Activated T-cell treated with anti-CD3 and anti-CD28 coated beads, Interleukin-2, amount 50 U/mL, for 4 hours (primary cell): Measurements from ENCODE around the gene MLXIPL. TPM values are rescaled to one million over a fixed set of nuclear protein-coding genes. Genes with fewer than 3 reads are reported as not detected.
A peak's percentile ranks its signal among the peaks of the same experiment; 100 is the strongest.
"Not testable (repeated sequence)": the region's sequence is repeated elsewhere in the genome, so short reads cannot be mapped to it uniquely, and the experiment has no call there.

ENCODE experiments used
- ATAC-seq, 2 donors: fragments of 200-7000 bp; cut with Tn5 transposase; one replicate each; pipeline ENCODE4 v1.10.0; 2021
- DNase-seq: peaks from one replicate; pipeline ENCODE4 v3.0.0-alpha.2; 2020
- H3K27me3 Mint-ChIP-seq: one replicate; pipeline ENCODE4 v1.8.0; 2021; ENCODE audit warnings: low read depth, mixed read lengths
- H3K36me3 Mint-ChIP-seq: one replicate; pipeline ENCODE4 v1.8.0; 2022; ENCODE audit warnings: mixed read lengths; ENCODE audit not compliant: insufficient read depth
- H3K4me1 Mint-ChIP-seq: one replicate; pipeline ENCODE4 v1.8.0; 2021; ENCODE audit warnings: low read depth, mixed read lengths
- H3K4me3 Mint-ChIP-seq: one replicate; pipeline ENCODE4 v1.8.0; 2021; ENCODE audit warnings: mild to moderate bottlenecking, moderate library complexity, mixed read lengths
- H3K9me3 Mint-ChIP-seq: one replicate; pipeline ENCODE4 v1.8.0; 2021; ENCODE audit warnings: mixed read lengths
- total RNA-seq, 3 donors: library from RNA; stranded (reverse); gene quantifications; one replicate each; pipeline ENCODE4 v1.2.1, GENCODE V29; 2021

Gene MLXIPL
- total RNA-seq, 3 donors from 2014 or later: 0.35 to 0.55 (median 0.43) TPM

DNA sequence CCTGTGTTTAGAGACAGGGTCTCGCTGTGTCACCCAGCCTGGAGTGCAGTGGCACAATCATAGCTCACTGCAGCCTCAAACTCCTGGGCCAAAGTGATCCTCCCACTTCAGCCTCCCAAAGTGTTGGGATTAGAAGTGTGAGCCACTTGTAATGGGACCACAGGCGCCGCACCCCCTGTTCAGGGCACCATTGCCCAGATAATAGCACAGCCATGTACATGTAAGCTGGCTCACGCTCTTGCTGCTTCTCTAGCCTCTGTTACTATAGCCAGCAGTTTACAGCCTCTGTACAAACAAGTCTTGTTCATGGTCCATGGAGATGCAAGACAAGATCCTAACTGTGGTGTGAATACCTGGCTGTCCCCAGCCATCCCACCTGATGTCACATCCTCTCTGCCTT lies 4.2 kb upstream of the MLXIPL start:
- Mint-ChIP-seq H3K36me3 (no peaks in the 10 kb centered on the region), H3K4me1 (peaks cover under 1% of the 10 kb centered on the region), H3K9me3 (no peaks in the 10 kb centered on the region), H3K27me3 (peaks cover 56% of the 10 kb centered on the region), H3K4me3 (no peak overlapping the region)
- DNase-seq (no peak), ATAC-seq (no peak)

DNA sequence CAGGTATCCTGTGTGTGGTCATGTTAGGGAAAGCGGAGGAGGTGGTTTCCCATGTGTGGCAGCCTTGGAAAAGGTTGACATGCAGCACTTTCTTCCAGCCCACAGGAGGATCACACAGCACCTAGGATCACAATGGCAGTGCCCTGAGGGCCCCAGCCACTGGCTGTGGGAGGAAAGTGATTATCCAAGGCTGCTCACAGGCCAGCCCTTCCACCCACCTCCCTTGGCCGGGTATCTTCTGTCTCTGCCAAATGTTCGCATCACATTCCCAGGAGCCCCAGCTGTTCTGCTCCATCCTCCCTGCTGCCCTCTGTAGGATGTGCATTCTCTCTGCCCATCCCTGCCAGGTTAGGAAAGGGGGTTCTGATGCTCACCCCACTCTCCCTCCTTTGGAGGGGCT lies 2.5 kb upstream of the MLXIPL start:
- Mint-ChIP-seq H3K9me3 (no peaks in the 10 kb centered on the region), H3K27me3 (peaks cover 60% of the 10 kb centered on the region), H3K4me1 (peaks cover 5% of the 10 kb centered on the region), H3K4me3 (no peak overlapping the region), H3K36me3 (no peaks in the 10 kb centered on the region)
- DNase-seq (no peak), ATAC-seq (no peak)

DNA sequence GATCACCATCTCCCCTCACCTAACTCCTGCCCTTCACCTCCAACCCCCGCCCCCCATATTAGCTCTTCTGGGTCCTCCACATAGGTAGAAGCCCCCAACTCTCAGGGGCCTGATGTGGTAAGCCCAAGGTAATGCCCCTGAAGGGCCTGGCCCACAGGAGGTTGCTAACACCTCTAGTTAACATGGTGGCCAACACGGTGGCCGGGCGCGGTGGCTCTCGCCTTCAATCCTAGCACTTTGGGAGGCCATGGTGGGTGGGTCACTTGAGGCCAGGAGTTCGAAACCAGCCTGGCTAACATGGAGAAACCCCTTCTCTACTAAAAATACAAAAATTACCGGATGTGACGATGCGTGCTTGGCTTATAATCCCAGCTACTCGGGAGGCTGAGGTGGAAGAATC lies 954 bp upstream of the MLXIPL start:
- DNase-seq (no peak), ATAC-seq (no peak)
- no peaks in the 10 kb centered on the region for H3K9me3 Mint-ChIP-seq
- peaks cover 5% of the 10 kb centered on the region for H3K4me1 Mint-ChIP-seq
- H3K4me3 Mint-ChIP-seq: no peak overlapping the region
- peaks cover 59% of the 10 kb centered on the region for H3K27me3 Mint-ChIP-seq
- H3K36me3 Mint-ChIP-seq: no peaks in the 10 kb centered on the region

DNA sequence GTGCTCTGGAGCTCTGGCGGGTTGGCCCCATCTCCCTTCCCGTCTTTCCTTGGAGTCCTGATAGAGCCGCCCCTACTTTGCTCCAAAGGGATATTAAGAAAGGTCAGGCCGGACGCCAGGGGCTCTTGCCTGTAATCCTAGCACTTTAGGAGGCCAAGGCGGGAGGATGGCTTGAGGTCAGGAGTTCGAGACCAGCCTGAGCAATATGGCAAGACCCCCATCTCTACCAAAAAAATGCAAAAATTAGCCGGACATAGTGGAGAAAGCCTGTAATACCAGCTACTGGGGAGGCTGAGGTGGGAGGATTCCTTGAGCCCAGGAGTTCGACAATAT lies 313 bp upstream of the MLXIPL start:
- peaks cover 60% of the 10 kb centered on the region for H3K27me3 Mint-ChIP-seq
- peaks cover 5% of the 10 kb centered on the region for H3K4me1 Mint-ChIP-seq
- no peaks in the 10 kb centered on the region for H3K9me3 Mint-ChIP-seq
- DNase-seq (no peak), ATAC-seq (no peak)
- no peak overlapping the region for H3K4me3 Mint-ChIP-seq
- H3K36me3 Mint-ChIP-seq: no peaks in the 10 kb centered on the region

DNA sequence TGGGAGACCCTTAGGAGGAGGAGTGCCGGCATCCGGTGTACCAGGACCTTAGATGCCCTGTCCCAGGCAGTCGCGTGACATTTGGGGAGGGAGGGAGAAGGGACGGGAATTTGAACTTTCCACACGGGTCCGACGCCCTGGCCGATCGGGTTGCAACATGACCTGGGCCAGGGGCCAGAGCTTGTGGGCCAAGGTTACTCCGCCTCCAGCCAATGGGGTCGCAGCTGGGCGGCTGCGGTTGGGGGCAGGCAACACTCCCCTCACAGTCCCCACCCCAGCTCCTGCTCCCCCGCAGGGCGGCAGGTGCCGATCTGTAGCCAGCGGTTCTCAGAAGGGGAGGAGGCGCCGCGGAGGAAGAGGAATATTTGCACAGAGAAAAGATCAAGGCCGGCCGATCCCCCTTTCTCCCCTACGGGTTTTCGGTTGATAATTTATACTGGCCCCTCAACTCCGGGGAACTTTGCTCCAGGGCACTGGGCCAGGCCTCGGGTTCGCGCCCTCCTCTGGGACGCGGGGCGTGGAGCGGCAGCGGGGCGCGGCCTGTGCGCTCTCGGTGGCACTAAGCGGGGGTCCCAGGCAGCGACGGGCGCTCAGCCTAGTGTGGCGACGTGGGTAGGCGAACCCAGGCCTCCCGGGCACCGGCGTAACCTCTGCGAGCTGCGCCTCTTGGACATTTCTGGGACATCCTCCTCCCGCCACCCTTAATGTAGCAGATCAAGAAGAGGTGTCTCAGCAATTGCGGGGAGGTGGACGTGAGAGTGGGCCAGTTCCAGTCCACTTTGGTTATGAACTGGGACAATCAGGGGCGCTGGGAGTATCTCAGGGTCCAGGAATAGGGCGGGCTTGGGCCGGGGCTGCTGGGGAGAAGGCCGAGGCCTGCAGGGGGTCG lies 1.2 kb downstream of the MLXIPL start:
- DNase-seq (no peak), ATAC-seq (peak; percentile 13 to 33)
- H3K4me3 Mint-ChIP-seq: peak overlapping the region; percentile 37
- peaks cover 5% of the 10 kb centered on the region for H3K4me1 Mint-ChIP-seq
- H3K27me3 Mint-ChIP-seq: peaks cover 57% of the 10 kb centered on the region
- H3K36me3 Mint-ChIP-seq: no peaks in the 10 kb centered on the region
- H3K9me3 Mint-ChIP-seq: no peaks in the 10 kb centered on the region

DNA sequence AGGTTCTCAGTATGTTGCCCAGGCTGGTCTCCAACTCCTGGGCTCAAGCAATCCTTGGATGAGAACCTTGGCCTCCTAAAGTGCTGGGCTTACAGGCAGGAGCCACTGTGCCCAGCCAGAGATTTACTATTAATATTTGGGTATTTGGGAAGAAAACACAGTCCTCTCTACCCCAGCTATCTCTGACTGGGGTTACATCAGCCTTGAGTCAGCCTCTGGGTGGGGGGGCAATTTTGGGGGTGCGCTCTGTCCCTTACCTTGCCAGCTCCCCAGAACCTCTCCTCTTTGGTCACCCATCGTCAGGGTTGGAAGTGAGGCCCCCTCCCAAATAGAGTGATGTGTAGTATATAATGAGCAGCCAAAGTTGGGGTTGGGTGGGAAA lies 1.8 kb downstream of the MLXIPL start:
- peaks cover 5% of the 10 kb centered on the region for H3K4me1 Mint-ChIP-seq
- no peak for DNase-seq
- H3K4me3 Mint-ChIP-seq: no peak overlapping the region
- no peak for ATAC-seq
- no peaks in the 10 kb centered on the region for H3K36me3 Mint-ChIP-seq
- H3K9me3 Mint-ChIP-seq: no peaks in the 10 kb centered on the region
- H3K27me3 Mint-ChIP-seq: peaks cover 50% of the 10 kb centered on the region

DNA sequence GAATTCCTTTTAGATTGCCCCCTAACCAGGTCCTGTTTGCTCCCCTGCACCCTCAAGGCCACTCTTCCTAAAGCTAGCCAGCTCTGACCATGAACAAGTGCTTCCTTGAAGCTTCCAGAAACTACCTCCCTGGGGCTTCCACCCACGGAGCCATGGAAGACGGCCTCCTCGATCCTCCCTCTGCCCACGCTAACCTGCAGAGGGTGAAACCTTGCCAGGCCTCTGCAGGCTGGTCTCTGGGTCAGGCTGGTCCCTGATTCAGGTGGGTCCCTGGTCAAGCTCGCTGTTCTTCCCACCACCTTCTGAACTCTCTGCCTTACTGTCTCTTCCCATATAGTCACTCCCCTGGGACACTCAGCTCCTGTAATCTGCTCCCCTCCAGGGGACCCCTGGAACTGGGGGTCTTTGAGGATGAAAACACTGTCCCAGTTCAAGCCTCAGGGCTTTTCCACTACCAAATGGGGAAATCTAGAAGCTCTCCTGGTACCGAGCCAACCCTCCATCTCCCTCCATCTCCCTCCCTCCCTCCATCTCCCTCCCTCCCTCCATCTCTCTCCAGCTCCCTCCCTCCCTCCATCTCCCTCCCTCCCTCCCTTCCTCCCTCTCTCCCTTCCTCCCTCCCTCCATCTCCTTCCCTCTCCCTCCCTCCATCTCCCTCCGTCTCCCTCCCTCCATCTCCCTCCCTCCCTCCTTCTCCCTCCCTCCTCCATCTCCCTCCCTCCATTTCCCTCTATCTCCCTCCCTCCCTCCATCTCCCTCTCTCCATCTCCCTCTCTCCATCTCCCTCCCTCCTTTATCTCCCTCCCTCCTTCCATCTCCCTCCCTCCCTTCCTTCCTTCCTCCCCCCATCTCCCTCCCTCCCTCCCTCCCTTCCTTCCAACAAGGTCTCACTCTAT lies 2.9 kb downstream of the MLXIPL start:
- peaks cover 42% of the 10 kb centered on the region for H3K27me3 Mint-ChIP-seq
- no peak for ATAC-seq
- no peaks in the 10 kb centered on the region for H3K9me3 Mint-ChIP-seq
- peaks cover 5% of the 10 kb centered on the region for H3K4me1 Mint-ChIP-seq
- no peaks in the 10 kb centered on the region for H3K36me3 Mint-ChIP-seq
- no peak for DNase-seq
- no peak overlapping the region for H3K4me3 Mint-ChIP-seq

DNA sequence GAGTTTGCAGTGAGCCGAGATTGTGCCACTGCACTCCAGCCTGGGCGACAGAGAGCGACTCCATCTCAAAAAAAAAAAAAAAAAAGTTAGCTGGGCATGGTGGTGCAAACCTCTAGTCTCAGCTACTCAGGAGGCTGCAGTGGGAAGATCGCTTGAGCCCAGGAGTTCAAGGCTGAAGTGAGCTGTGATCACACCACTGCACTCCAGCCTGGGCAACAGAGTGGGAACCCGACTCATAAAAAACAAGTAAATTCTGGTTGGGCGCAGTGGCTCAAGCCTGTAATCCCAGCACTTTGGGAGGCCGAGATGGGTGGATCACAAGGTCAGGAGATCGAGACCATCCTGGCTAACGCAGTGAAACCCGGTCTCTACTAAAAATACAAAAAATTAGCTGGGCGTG lies 4.9 kb downstream of the MLXIPL start:
- H3K4me1 Mint-ChIP-seq, H3K9me3 Mint-ChIP-seq, DNase-seq, H3K4me3 Mint-ChIP-seq, ATAC-seq, H3K36me3 Mint-ChIP-seq: not testable (repeated sequence)
- peaks cover 35% of the 10 kb centered on the region for H3K27me3 Mint-ChIP-seq

DNA sequence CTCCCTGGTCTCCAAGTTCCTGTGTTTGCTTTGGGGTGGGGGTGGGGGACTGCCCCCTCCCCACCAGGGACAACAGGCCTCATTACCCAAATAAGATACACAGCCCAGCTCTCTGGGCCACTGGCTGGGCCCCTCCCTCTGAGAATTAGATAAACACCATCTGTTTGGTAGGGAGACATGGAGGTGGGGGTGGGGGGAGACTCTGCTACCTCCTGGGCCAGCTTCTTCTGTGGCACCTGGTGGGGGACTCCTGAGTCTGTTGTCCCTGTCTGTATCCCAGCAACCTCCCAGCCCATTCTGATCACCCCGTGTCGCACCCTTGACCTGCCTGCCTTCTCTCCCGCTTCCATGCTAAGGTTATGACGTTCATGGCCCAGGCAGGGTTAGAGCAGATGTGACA lies 5.8 kb downstream of the MLXIPL start:
- no peaks in the 10 kb centered on the region for H3K9me3 Mint-ChIP-seq
- no peaks in the 10 kb centered on the region for H3K36me3 Mint-ChIP-seq
- no peak for ATAC-seq
- H3K4me3 Mint-ChIP-seq: no peak overlapping the region
- H3K27me3 Mint-ChIP-seq: peaks cover 40% of the 10 kb centered on the region
- no peak for DNase-seq
- H3K4me1 Mint-ChIP-seq: peaks cover 5% of the 10 kb centered on the region

DNA sequence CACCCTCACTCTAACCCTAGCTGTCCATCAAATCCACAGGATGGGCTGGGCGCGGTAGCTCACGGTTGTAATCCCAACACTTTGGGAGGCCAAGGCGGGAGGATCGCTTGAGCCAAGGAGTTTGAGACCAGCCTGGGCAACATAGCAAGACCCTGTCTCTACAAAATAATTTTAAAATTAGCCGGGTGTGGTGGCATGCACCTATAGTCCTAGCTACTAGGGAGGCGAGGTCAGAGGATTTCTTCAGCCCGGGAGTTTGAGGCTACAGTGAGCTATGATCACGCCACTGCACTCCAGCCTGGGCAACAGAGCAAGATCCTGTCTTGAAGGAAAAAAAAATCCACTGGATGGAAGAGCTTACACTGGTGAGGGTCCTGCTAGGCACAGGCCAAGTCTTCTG lies 6.8 kb downstream of the MLXIPL start:
- peaks cover 43% of the 10 kb centered on the region for H3K27me3 Mint-ChIP-seq
- DNase-seq, H3K36me3 Mint-ChIP-seq, H3K9me3 Mint-ChIP-seq, H3K4me3 Mint-ChIP-seq, H3K4me1 Mint-ChIP-seq, ATAC-seq: not testable (repeated sequence)

DNA sequence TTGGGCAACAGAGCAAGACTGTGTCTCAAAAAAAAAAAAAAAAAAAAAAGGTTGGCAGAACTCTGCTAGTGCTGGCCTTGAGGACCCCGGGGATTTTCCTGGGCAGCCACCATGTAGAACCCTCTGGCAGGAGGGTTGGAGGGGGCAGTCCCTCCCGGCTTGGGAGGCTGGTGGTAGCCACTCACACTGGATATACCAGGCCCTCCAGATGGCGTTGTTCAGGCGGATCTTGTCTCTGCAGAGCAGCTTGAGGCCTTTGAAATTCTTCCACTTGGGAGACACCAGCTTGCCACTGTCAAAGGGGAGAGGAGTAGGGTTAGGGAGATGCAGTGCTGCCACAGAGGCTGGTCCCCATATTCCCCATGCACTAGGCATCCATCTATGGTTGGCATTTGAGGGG lies 8.4 kb downstream of the MLXIPL start:
- Mint-ChIP-seq H3K4me1 (no peaks in the 10 kb centered on the region), H3K4me3 (no peak overlapping the region), H3K27me3 (peaks cover 45% of the 10 kb centered on the region), H3K36me3 (no peaks in the 10 kb centered on the region), H3K9me3 (no peaks in the 10 kb centered on the region)
- no peak for DNase-seq
- no peak for ATAC-seq

DNA sequence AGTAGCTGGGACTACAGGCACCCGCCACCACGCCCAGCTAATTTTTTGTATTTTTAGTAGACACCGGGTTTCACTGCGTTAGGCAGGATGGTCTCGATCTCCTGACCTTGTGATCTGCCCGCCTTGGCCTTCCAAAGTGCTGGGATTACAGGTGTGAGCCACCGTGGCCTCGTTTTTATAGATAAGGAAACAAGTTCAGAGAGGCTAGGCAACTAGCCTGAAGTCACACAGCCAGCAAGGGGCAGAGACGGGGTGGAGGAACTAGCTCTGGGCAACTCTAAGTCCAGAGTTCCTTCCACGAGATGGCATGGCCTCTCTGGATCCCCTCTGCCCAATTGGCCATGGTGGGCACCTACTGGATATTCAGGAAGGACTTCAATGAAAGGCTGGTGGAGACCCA lies 9.4 kb downstream of the MLXIPL start:
- not testable (repeated sequence) for DNase-seq, H3K4me3 Mint-ChIP-seq, H3K9me3 Mint-ChIP-seq, ATAC-seq, H3K4me1 Mint-ChIP-seq, H3K36me3 Mint-ChIP-seq
- peaks cover 52% of the 10 kb centered on the region for H3K27me3 Mint-ChIP-seq

DNA sequence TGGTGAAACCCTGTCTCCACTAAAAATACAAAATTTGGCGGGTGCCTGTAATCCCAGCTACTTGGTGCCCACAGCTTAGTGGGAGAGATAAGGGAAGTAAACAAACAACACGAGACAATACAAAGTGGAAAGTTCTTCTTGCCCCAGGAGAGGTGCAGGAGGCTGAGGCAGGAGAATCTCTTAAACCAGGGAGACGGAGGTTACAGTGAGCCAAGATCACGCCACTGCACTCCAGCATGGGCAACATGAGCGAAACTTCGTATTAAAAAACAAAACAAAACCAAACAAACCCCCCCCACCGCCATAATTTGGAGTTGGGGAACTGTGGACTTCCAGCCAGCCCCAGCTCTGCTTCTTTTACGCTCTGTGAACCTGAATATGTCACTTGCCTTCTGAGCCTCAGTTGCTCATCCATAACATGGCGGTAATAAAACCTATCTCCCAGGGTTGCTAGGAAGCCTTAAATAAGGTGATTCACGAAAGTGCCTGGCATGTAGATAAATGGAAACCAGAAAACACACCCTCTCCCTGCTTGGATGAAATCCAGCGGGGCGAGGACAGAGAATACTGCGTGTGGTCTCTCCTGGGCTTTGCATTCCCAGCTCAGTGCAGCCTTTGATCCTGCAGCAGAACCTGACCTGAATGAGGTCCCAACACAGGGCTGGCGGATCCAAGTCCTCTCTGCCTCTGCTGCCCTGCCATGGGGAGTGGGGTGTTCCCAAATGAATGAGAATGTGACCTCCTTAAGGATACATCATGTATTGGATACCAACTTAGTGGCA lies 10.2 kb downstream of the MLXIPL start:
- Mint-ChIP-seq H3K4me1 (no peaks in the 10 kb centered on the region), H3K27me3 (peaks cover 54% of the 10 kb centered on the region), H3K36me3 (no peaks in the 10 kb centered on the region), H3K4me3 (no peak overlapping the region), H3K9me3 (no peaks in the 10 kb centered on the region)
- no peak for ATAC-seq
- no peak for DNase-seq

DNA sequence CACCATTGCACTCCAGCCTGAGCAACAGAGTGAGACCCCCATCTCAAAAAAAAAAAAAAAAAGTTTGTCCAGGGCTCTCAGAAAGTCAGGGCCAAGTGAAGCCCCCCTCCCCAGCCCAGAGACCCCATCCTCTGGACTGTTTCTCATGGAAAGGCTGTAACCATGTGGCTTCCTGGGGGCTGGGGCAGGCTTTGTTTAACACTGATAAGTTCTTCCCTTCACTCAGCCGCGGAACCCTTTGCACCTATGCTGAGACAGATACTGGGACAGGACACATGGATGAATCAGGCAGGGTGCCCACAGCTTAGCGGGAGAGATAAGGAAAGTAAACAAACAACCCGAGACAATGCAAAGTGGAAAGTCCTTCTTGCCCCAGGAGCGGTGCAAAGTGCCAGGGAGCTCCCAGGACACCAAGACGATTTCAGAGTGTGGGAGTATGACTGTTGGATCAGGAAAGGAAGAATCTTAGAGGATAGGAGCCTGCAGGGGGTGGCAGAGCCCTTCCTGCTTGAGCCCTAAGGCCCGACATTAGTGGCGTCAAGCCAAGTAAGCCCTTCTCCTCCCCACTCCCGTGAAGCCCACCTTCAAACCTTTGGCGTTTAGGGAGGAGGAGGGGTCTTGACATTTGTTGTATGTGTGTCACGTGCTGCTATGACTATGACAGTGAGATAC lies 11.6 kb downstream of the MLXIPL start:
- Mint-ChIP-seq H3K4me3 (no peak overlapping the region), H3K4me1 (no peaks in the 10 kb centered on the region), H3K27me3 (peaks cover 51% of the 10 kb centered on the region), H3K36me3 (no peaks in the 10 kb centered on the region), H3K9me3 (no peaks in the 10 kb centered on the region)
- ATAC-seq (peak in 1 of 2 donors; percentile 10), DNase-seq (no peak)
